PFSK-1 (cell line): ENCODE measurements around the gene DRAXIN.

Source experiments
- FOXP2 ChIP-seq: optimal IDR thresholded peaks from 2 replicates; pipeline ENCODE3; 2011; ENCODE audit warnings: borderline replicate concordance, control low read depth, inconsistent platforms; ENCODE audit not compliant: insufficient read depth; ENCODE audit errors: extremely low read length, extremely low read depth
- POLR2AphosphoS5 ChIP-seq: IDR thresholded peaks from 2 replicates; pipeline ENCODE4 v1.6.1; 2012; ENCODE audit warnings: low read depth, mild to moderate bottlenecking, control low read depth, low read length, moderate library complexity
- REST ChIP-seq, 2 experiments: IDR thresholded peaks; 2 replicates each; pipeline versions ENCODE4 v1.6.1 to v1.8.0; 2011 to 2012; ENCODE audit warnings: low read depth in 2 of 2, low read length in 2 of 2, control low read depth in 1 of 2, inconsistent platforms in 1 of 2, mild to moderate bottlenecking in 1 of 2, moderate library complexity in 1 of 2; ENCODE audit not compliant: insufficient read depth in 1 of 2
- SIN3A ChIP-seq: IDR thresholded peaks from 2 replicates; pipeline ENCODE4 v1.6.1; 2012; ENCODE audit warnings: mild to moderate bottlenecking, low read length, moderate library complexity, borderline replicate concordance; ENCODE audit not compliant: insufficient read depth
- TAF1 ChIP-seq: IDR thresholded peaks from 2 replicates; pipeline ENCODE4 v1.6.1; 2012; ENCODE audit warnings: low read length, control low read depth, borderline replicate concordance; ENCODE audit not compliant: insufficient read depth

DRAXIN gene

GRCh38 chr1:11714831-11715575 lies 23.5 kb downstream of the DRAXIN start:
- TF ChIP-seq FOXP2 (no peak), TAF1 (no peak), REST (IDR thresholded peaks at IDR 0.05; ENCODE audit: insufficient read depth in 1 of 2, low read depth in 2 of 2, low read length in 2 of 2) (no peak), SIN3A (no peak), POLR2AphosphoS5 (no peak)

DNA sequence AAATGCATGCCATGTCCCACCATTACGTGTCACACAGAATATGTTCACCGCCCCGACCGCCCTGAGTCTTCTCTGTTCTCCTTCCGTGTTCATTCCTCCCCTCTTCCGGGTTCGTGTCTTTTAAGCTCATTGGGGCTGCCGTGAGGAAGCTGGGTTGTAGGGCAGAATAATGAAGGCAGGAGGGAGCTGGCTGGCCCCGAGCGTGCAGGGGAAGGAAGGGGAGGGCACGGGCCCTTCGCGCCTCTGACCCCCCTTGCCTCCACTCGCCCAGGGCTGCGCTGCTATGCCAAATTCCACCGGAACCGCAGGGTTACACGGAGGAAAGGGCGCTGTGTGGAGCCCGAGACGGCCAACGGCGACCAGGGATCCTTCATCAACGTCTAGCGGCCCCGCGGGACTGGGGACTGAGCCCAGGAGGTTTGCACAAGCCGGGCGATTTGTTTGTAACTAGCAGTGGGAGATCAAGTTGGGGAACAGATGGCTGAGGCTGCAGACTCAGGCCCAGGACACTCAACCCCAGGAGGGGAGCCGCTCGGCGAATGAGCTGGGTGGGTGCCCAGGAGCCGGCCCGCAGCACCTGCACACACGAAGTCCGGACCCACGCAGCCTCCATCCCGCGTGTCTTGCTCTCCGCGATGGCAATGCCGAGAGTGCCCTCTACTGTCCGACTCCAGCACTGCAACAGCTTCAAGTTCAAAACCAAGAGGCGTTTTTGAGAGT lies 28.0 kb downstream of the DRAXIN start:
- TF ChIP-seq TAF1 (no peak), POLR2AphosphoS5 (no peak), FOXP2 (no peak), REST (IDR thresholded peaks at IDR 0.05; ENCODE audit: insufficient read depth in 1 of 2, low read depth in 2 of 2, low read length in 2 of 2) (no peak), SIN3A (no peak)

DNA sequence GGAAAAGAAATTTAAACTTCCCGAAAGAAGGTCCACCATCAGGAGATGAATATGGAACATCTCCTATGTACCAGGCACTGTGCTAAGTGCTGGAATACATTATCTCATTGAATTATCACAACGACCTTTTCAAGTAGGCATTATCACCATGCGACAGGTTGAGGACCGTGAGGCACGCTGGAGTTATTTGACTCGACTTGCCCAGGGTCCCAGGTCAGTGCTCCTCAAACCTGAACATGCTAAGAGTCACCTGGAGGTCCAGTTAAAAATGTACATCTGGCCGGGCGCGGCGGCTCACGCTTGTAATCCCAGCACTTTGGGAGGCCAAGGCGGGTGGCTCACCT lies 28.5 kb downstream of the DRAXIN start:
- TF ChIP-seq FOXP2 (no peak), REST (IDR thresholded peaks at IDR 0.05; ENCODE audit: insufficient read depth in 1 of 2, low read depth in 2 of 2, low read length in 2 of 2) (no peak), TAF1 (no peak), POLR2AphosphoS5 (no peak), SIN3A (no peak)

GRCh38 chr1:11720525-11720924 lies 29.0 kb downstream of the DRAXIN start:
- no peak for TF ChIP-seq TAF1
- TF ChIP-seq POLR2AphosphoS5: no peak

DNA sequence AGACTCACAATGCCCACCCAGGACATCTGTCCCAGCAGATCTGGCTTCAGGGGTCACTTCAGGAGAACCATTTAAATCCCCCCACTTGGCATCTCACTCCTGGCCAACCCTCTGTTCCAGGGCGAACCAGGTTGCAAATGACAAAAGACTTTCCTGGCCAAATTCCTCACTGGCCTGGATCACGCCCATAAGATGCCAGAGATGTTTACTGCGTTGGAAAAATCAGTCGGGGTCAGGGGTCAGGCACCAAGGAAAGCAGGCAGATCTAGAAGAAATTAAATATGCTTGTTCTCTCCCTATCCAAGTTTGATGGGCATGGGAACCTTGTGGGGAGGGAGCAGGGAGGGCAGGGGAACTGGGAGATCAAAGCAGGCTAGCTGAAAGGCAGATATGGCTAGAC lies 29.8 kb downstream of the DRAXIN start:
- no peak for TF ChIP-seq REST (IDR thresholded peaks at IDR 0.05; ENCODE audit: insufficient read depth in 1 of 2, low read depth in 2 of 2, low read length in 2 of 2)
- TF ChIP-seq POLR2AphosphoS5: no peak
- no peak for TF ChIP-seq FOXP2
- TF ChIP-seq TAF1: no peak
